ENCODE results near the gene WNT11.

WNT11 gene

DNA sequence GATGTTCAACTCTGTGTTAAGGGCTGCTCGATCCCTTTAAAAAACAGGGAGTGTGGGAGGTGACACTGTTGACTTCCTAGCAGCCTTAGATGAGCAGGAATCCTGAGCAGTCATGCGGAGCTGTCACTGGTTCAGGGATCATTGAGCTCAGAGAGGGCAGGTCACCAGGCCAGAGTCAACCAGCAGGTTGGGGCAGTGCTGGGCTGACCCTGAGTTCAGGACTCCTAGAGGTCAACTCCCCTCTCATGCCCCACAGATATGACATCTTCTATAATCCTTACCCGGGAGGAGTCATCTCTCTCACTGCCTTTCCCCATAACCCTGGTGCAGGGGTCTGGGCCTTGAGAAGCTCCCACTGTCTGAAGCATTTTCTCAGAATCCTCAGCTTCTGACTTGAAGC, 12.9 kb upstream of the WNT11 start:
- TF ChIP-seq, protein P1, sequence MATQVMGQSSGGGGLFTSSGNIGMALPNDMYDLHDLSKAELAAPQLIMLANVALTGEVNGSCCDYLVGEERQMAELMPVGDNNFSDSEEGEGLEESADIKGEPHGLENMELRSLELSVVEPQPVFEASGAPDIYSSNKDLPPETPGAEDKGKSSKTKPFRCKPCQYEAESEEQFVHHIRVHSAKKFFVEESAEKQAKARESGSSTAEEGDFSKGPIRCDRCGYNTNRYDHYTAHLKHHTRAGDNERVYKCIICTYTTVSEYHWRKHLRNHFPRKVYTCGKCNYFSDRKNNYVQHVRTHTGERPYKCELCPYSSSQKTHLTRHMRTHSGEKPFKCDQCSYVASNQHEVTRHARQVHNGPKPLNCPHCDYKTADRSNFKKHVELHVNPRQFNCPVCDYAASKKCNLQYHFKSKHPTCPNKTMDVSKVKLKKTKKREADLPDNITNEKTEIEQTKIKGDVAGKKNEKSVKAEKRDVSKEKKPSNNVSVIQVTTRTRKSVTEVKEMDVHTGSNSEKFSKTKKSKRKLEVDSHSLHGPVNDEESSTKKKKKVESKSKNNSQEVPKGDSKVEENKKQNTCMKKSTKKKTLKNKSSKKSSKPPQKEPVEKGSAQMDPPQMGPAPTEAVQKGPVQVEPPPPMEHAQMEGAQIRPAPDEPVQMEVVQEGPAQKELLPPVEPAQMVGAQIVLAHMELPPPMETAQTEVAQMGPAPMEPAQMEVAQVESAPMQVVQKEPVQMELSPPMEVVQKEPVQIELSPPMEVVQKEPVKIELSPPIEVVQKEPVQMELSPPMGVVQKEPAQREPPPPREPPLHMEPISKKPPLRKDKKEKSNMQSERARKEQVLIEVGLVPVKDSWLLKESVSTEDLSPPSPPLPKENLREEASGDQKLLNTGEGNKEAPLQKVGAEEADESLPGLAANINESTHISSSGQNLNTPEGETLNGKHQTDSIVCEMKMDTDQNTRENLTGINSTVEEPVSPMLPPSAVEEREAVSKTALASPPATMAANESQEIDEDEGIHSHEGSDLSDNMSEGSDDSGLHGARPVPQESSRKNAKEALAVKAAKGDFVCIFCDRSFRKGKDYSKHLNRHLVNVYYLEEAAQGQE (IDR thresholded peaks at IDR 0.05; ENCODE audit: insufficient read depth in 1 of 2, low read depth in 2 of 2, low read length in 2 of 2) = no peak
- TF ChIP-seq TAF1 (IDR thresholded peaks at IDR 0.05; ENCODE audit: borderline replicate concordance, insufficient read depth, low read length) = no peak
- TF ChIP-seq SIN3A (IDR thresholded peaks at IDR 0.05; ENCODE audit: borderline replicate concordance, insufficient read depth, low read length) = no peak
- no peak for TF ChIP-seq FOXP2 (optimal IDR thresholded peaks at IDR 0.05; ENCODE audit: borderline replicate concordance, extremely low read depth, extremely low read length, insufficient read depth)
- no peak for TF ChIP-seq POLR2AphosphoS5 (IDR thresholded peaks at IDR 0.05; ENCODE audit: low read depth, low read length)

GRCh38 chr11:76218449-76219178, 12.3 kb upstream of the WNT11 start:
- TF ChIP-seq, protein P1 (IDR thresholded peaks at IDR 0.05; ENCODE audit: insufficient read depth in 1 of 2, low read depth in 2 of 2, low read length in 2 of 2) = no peak
- TF ChIP-seq FOXP2 (optimal IDR thresholded peaks at IDR 0.05; ENCODE audit: borderline replicate concordance, extremely low read depth, extremely low read length, insufficient read depth) (no peak), SIN3A (IDR thresholded peaks at IDR 0.05; ENCODE audit: borderline replicate concordance, insufficient read depth, low read length) (no peak), POLR2AphosphoS5 (IDR thresholded peaks at IDR 0.05; ENCODE audit: low read depth, low read length) (no peak), TAF1 (IDR thresholded peaks at IDR 0.05; ENCODE audit: borderline replicate concordance, insufficient read depth, low read length) (no peak)

DNA sequence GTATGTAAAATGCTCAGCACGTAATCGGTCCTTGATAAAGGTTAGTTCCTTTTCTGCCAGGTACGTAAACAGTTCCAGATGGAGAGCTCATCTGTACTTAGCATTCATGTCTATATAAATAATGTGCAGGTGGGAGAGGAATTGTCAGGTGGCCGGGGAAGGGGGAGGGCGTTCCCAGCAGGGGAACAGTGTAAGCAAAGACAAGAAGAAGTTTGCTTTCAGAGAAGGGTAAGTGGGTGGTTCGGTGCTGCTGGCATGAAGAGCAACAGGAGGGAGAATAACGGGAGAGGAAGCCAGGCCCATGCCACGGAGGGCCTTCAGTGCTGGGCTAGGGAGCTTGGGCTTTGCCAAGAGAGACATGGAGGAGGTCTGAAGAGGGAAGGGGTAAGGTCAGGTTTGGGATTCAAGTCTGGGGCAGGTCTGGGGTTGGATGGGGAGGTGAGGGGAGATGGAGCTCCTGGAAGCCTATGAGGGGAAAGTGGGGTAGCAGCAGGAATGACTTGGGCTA, 11.4 kb upstream of the WNT11 start:
- TF ChIP-seq FOXP2 (optimal IDR thresholded peaks at IDR 0.05; ENCODE audit: borderline replicate concordance, extremely low read depth, extremely low read length, insufficient read depth) (no peak), SIN3A (IDR thresholded peaks at IDR 0.05; ENCODE audit: borderline replicate concordance, insufficient read depth, low read length) (no peak), TAF1 (IDR thresholded peaks at IDR 0.05; ENCODE audit: borderline replicate concordance, insufficient read depth, low read length) (no peak), POLR2AphosphoS5 (IDR thresholded peaks at IDR 0.05; ENCODE audit: low read depth, low read length) (no peak)
- TF ChIP-seq, protein P1 (IDR thresholded peaks at IDR 0.05; ENCODE audit: insufficient read depth in 1 of 2, low read depth in 2 of 2, low read length in 2 of 2) = no peak

GRCh38 chr11:76216536-76217325, 10.4 kb upstream of the WNT11 start:
- TF ChIP-seq FOXP2 (optimal IDR thresholded peaks at IDR 0.05; ENCODE audit: borderline replicate concordance, extremely low read depth, extremely low read length, insufficient read depth) (no peak), POLR2AphosphoS5 (IDR thresholded peaks at IDR 0.05; ENCODE audit: low read depth, low read length) (no peak), TAF1 (IDR thresholded peaks at IDR 0.05; ENCODE audit: borderline replicate concordance, insufficient read depth, low read length) (no peak), SIN3A (IDR thresholded peaks at IDR 0.05; ENCODE audit: borderline replicate concordance, insufficient read depth, low read length) (no peak)
- TF ChIP-seq, protein P1 (IDR thresholded peaks at IDR 0.05; ENCODE audit: insufficient read depth in 1 of 2, low read depth in 2 of 2, low read length in 2 of 2) = no peak

Measured in PFSK-1 (cell line).